ENCODE measurements around the gene CBFB.

CBFB gene

DNA sequence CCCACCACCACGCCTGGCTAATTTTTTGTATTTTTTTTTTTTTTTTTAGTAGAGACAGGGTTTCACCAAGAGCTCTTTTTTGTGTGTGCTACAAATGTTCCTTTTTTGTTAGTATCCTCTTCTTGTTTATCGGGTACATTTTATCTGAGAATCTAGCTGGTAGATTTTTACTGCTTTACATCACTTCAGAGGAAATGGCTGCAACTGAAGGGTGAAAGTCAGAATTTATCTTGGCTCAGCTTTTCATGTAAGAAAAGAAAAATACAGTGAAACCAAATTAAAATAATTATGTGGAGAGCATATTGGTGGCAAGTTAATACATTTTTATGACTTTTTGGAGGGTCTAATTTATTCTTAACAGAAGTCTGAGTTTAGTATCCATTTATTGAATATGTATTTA lies 26.0 kb downstream of the CBFB start:
- no peak overlapping the region for H3K4me3 ChIP-seq (replicated peaks; ENCODE audit: low read depth, low read length)
- TF ChIP-seq, protein P1, sequence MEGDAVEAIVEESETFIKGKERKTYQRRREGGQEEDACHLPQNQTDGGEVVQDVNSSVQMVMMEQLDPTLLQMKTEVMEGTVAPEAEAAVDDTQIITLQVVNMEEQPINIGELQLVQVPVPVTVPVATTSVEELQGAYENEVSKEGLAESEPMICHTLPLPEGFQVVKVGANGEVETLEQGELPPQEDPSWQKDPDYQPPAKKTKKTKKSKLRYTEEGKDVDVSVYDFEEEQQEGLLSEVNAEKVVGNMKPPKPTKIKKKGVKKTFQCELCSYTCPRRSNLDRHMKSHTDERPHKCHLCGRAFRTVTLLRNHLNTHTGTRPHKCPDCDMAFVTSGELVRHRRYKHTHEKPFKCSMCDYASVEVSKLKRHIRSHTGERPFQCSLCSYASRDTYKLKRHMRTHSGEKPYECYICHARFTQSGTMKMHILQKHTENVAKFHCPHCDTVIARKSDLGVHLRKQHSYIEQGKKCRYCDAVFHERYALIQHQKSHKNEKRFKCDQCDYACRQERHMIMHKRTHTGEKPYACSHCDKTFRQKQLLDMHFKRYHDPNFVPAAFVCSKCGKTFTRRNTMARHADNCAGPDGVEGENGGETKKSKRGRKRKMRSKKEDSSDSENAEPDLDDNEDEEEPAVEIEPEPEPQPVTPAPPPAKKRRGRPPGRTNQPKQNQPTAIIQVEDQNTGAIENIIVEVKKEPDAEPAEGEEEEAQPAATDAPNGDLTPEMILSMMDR (IDR thresholded peaks at IDR 0.05; ENCODE audit: low read depth, low read length, missing control alignments), result no peak
- no peak for DNase-seq (ENCODE audit: extremely low read depth, low read depth)

DNA sequence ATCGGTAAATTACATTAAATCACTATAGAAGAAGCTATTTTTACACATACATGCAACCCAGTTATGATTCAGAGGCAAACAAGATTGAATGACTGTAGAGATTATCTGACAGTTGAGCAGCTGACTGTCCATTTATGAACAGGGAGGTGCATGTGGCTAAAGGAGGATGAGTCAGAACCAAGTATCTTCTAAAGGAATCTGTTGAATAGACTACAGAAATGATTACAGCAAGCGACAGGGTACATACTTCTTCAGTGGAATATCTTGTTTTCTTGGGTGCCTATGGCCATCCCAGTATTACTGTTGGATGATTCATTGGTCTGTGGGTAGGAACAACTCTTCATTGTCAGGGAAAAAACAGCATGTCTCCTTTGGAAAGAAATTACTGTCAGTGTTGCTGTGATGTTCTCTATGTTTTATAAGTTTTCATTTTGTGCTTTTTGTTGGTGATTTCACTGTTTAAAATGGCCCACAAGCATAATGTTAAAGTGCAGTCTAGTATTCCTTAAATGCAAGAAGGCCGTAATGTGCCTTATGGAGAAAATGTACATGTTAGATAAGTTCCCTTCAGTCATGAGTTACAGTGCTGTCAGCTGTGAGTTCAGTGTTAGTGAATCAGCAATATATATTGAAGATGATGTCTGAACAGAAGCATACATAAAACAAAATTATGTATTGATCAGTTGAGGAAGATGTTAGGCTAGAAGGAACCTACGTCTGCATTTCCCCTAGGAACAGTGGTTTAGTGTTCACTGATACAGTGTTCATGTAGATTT lies 27.0 kb downstream of the CBFB start:
- no peak overlapping the region for H3K4me3 ChIP-seq (replicated peaks; ENCODE audit: low read depth, low read length)
- TF ChIP-seq, protein P1 (IDR thresholded peaks at IDR 0.05; ENCODE audit: low read depth, low read length, missing control alignments), result no peak
- DNase-seq (ENCODE audit: extremely low read depth, low read depth), result peak; percentile 44

DNA sequence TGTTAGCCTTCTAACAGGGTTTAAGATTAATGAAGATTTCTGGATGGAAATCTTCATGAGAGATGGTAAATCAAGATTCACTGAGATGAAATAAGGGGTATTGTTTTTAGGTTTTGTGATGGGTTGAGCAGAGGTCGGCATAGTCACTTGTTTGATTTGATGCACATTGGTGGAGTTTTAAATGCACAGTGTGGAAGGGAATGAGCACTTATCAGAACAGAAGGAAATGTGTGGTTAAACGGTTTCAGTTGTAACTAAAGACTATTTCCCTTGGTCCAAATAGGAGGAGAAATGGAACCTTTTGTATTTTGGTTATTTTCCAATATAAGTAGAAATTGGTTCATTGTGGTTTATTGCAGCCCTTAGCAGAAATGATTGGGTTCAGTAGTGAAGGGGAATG lies 34.1 kb downstream of the CBFB start:
- H3K4me3 ChIP-seq (replicated peaks; ENCODE audit: low read depth, low read length), result no peak overlapping the region
- TF ChIP-seq, protein P1 (IDR thresholded peaks at IDR 0.05; ENCODE audit: low read depth, low read length, missing control alignments), result no peak
- no peak for DNase-seq (ENCODE audit: extremely low read depth, low read depth)

DNA sequence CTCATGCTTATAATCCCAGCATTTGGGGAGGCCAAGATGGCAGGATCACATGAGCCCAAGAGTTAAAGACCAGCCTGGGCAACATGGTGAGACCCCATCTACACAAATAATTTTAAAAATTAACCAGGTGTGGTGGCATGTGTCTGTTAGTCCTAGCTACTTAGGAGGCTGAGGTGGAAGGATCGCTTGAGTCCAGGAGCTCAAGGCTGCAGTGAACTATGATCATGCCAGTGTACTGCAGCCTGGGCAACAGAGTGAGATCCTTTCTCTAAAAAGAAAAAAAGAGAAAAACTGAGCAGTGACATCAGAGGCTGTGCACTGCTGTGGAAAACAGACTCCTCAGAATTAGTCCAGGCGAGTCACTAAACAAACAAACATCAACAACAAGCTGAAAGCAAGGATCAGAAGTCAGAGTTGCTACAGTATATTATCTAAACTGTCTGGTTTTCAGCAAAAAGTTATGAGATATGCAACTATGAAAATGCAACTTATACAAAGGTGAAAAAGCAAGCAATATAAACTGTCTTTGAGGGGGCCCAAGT lies 39.3 kb downstream of the CBFB start:
- no peak for DNase-seq (ENCODE audit: extremely low read depth, low read depth)
- TF ChIP-seq, protein P1 (IDR thresholded peaks at IDR 0.05; ENCODE audit: low read depth, low read length, missing control alignments), result no peak
- H3K4me3 ChIP-seq (replicated peaks; ENCODE audit: low read depth, low read length), result no peak overlapping the region

DNA sequence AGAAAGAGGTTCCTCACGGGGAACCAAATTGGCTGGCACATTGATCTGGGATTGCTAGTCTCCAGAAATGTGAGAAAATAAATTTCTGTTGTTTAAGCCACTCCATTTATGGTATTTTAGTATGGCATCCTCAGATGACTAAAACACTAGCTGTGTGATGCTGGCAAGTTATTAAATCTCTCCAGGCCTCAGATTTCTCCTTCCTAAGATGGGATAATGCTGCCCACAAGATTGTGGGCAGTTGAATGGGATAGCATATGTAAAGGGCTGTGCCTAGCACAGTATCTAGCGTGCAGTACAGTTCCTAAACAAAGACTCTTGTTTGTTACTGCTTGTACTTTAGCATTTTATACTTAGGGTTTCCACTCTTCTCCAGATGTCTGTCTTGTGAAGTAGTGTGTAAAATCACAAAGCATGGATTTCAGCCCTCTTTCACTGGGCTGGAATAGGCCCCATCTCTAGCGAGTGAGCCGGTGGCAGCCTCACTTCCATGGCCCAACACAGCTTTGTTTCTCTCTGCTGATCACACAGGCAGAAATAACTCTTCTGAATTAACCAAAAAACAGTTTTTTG lies 42.6 kb downstream of the CBFB start:
- no peak overlapping the region for H3K4me3 ChIP-seq (replicated peaks; ENCODE audit: low read depth, low read length)
- DNase-seq (ENCODE audit: extremely low read depth, low read depth), result no peak
- TF ChIP-seq, protein P1 (IDR thresholded peaks at IDR 0.05; ENCODE audit: low read depth, low read length, missing control alignments), result no peak

DNA sequence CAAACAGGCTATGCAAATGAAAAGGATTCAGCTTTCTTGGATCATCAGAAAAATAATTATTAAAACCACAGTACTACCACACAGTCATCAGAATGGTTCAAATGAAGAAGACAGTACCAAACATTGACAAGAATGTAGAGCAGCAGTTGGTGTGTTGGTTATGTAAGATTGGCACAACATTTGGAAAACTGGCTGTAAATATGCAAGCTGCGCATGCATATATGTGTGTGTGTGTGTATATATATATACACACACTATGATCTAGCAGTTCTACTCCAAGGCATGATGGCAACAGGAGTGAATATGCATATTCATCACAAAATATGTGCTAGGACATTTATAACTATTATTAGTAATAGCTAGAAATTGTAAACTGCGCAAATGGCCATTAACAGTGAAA lies 46.4 kb downstream of the CBFB start:
- TF ChIP-seq, protein P1 (IDR thresholded peaks at IDR 0.05; ENCODE audit: low read depth, low read length, missing control alignments), result no peak
- no peak for DNase-seq (ENCODE audit: extremely low read depth, low read depth)
- no peak overlapping the region for H3K4me3 ChIP-seq (replicated peaks; ENCODE audit: low read depth, low read length)
